Lower leg skin (tissue), 3 donors: ENCODE results near the gene CD101.

Experiments
- POLR2A ChIP-seq, 2 donors: fragments of 450-650 bp; IDR thresholded peaks; one replicate each; pipeline ENCODE4 v1.6.1; 2016 to 2017; ENCODE audit warnings: antibody characterized with exemption in 2 of 2, mild to moderate bottlenecking in 1 of 2, moderate library complexity in 1 of 2
- TF ChIP-seq, protein P1 (sequence below), 3 donors: fragments of 450-650 bp; IDR thresholded peaks; one replicate each; pipeline ENCODE4 v1.5.1; 2016; ENCODE audit warnings: antibody characterized with exemption in 3 of 3, mild to moderate bottlenecking in 3 of 3, moderate library complexity in 2 of 3

DNA sequence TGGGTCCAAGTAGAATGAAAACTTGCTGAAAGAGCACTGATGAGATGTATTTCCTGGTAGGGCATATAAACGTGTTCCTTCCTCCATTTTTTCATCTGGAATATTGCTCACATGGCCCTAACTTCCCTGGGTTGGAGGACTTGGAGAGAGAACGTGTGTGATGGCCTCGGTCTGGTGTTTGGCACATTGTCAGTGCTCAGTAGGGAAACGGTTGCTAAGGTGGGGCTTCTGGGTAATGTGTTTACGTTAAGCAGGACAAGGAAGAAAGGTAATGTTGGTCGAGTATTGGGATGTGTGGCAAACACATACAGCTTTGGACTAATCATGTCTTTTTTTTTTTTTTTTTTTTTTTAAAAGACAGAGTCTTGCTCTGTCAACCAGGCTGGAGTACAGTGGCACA is 64.8 kb downstream of the CD101 start:
- TF ChIP-seq, protein P1, sequence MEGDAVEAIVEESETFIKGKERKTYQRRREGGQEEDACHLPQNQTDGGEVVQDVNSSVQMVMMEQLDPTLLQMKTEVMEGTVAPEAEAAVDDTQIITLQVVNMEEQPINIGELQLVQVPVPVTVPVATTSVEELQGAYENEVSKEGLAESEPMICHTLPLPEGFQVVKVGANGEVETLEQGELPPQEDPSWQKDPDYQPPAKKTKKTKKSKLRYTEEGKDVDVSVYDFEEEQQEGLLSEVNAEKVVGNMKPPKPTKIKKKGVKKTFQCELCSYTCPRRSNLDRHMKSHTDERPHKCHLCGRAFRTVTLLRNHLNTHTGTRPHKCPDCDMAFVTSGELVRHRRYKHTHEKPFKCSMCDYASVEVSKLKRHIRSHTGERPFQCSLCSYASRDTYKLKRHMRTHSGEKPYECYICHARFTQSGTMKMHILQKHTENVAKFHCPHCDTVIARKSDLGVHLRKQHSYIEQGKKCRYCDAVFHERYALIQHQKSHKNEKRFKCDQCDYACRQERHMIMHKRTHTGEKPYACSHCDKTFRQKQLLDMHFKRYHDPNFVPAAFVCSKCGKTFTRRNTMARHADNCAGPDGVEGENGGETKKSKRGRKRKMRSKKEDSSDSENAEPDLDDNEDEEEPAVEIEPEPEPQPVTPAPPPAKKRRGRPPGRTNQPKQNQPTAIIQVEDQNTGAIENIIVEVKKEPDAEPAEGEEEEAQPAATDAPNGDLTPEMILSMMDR (IDR thresholded peaks at IDR 0.05): no peak
- TF ChIP-seq POLR2A (IDR thresholded peaks at IDR 0.05): no peak
